Measurements from ENCODE around the gene FERMT1. TPM values are rescaled to one million over a fixed set of nuclear protein-coding genes. Genes with fewer than 3 reads are reported as not detected.

FERMT1 gene
- total and polyA plus RNA-seq, 2 donors (not counting 1 experiment from before 2014, with no cell fraction given), result not detected

GRCh38 chr20:6074145-6074561, 48.7 kb downstream of the FERMT1 start:
- H3K79me2 ChIP-seq (ENCODE audit: control insufficient read depth, insufficient read depth, low read length), result no peaks in the 10 kb centered on the region
- H3K27me3 ChIP-seq (replicated peaks in 1 of 4; ENCODE audit: control extremely low read depth in 1 of 4, control insufficient read depth in 3 of 4, insufficient read depth in 4 of 4, low read length in 3 of 4), result peaks cover 0 to 5% (median 2%) of the 10 kb centered on the region in 4 experiments
- no peaks in the 10 kb centered on the region for H3K9me3 ChIP-seq (ENCODE audit: control extremely low read depth in 1 of 3, control insufficient read depth in 2 of 3, insufficient read depth in 1 of 3, low read length in 2 of 3)
- peak; percentile 21 for TF ChIP-seq CTCF (IDR thresholded peaks at IDR 0.05)
- no peak for TF ChIP-seq EZH2 (IDR thresholded peaks at IDR 0.05; ENCODE audit: borderline replicate concordance, insufficient read depth, low read depth, low read length, poor library complexity, severe bottlenecking)
- no peaks in the 10 kb centered on the region for H3K36me3 ChIP-seq (replicated peaks in 1 of 2; ENCODE audit: control extremely low read depth in 1 of 2, control insufficient read depth in 1 of 2, extremely low read depth in 1 of 2, insufficient read depth in 2 of 2, low read length in 1 of 2)
- 80% methylated on average over 1 of the region's 2 CpGs for WGBS (ENCODE audit: insufficient coverage)
- ChIA-PET CTCF (interaction anchor here (0.5 to 8.3 kb wide), 3 partner anchors 11 to 546 kb away, joined by 3 to 148 read pairs (median 3); no protein-coding TSS in a partner anchor), POLR2A (no interaction called here)
- no peak overlapping the region for H3K27ac ChIP-seq (ENCODE audit: low read length in 2 of 2)
- intact Hi-C loops (cut with micrococcal nuclease), result no loop called here
- no peak overlapping the region for H3K4me2 ChIP-seq (replicated peaks; ENCODE audit: low read depth, low read length, poor library complexity, severe bottlenecking)
- DNase-seq (peak; percentile 13), ATAC-seq (ENCODE audit: low read depth) (no peak)
- Mint-ChIP-seq H3K4me1 (no peaks in the 10 kb centered on the region), H3K9me3 (ENCODE audit: insufficient read depth) (no peaks in the 10 kb centered on the region), H3K4me3 (no peak overlapping the region), H3K27ac (no peak overlapping the region), H3K27me3 (peaks cover 2% of the 10 kb centered on the region)
- H3K4me1 ChIP-seq (ENCODE audit: control insufficient read depth in 2 of 2, insufficient read depth in 2 of 2, low read length in 2 of 2), result no peaks in the 10 kb centered on the region
- H2AFZ ChIP-seq (ENCODE audit: insufficient read depth, low read depth, low read length, poor library complexity, severe bottlenecking), result no peak overlapping the region
- no peaks in the 10 kb centered on the region for H4K20me1 ChIP-seq (ENCODE audit: control insufficient read depth, insufficient read depth, low read length, poor library complexity, severe bottlenecking)
- H3K9ac ChIP-seq (ENCODE audit: low read length), result no peak overlapping the region
- H3K4me3 ChIP-seq (ENCODE audit: control extremely low read depth in 1 of 5, extremely low read depth in 1 of 5, insufficient read depth in 1 of 5, low read depth in 2 of 5, low read length in 4 of 5), result no peak overlapping the region

- Histone ChIP-seq H3K9ac (ENCODE audit: low read length) (no peak overlapping the region), H3K4me3 (ENCODE audit: control extremely low read depth in 1 of 5, extremely low read depth in 1 of 5, insufficient read depth in 1 of 5, low read depth in 2 of 5, low read length in 4 of 5) (no peak overlapping the region), H3K9me3 (ENCODE audit: control extremely low read depth in 1 of 3, control insufficient read depth in 2 of 3, insufficient read depth in 1 of 3, low read length in 2 of 3) (no peaks in the 10 kb centered on the region), H3K36me3 (replicated peaks in 1 of 2; ENCODE audit: control extremely low read depth in 1 of 2, control insufficient read depth in 1 of 2, extremely low read depth in 1 of 2, insufficient read depth in 2 of 2, low read length in 1 of 2) (no peaks in the 10 kb centered on the region), H3K27ac (ENCODE audit: low read length in 2 of 2) (no peak overlapping the region), H3K4me2 (replicated peaks; ENCODE audit: low read depth, low read length, poor library complexity, severe bottlenecking) (no peak overlapping the region), H3K4me1 (ENCODE audit: control insufficient read depth in 2 of 2, insufficient read depth in 2 of 2, low read length in 2 of 2) (no peaks in the 10 kb centered on the region), H4K20me1 (ENCODE audit: control insufficient read depth, insufficient read depth, low read length, poor library complexity, severe bottlenecking) (no peaks in the 10 kb centered on the region), H2AFZ (ENCODE audit: insufficient read depth, low read depth, low read length, poor library complexity, severe bottlenecking) (no peak overlapping the region), H3K79me2 (ENCODE audit: control insufficient read depth, insufficient read depth, low read length) (no peaks in the 10 kb centered on the region), H3K27me3 (replicated peaks in 1 of 4; ENCODE audit: control extremely low read depth in 1 of 4, control insufficient read depth in 3 of 4, insufficient read depth in 4 of 4, low read length in 3 of 4) (peaks cover 0 to 4% (median under 1%) of the 10 kb centered on the region in 4 experiments)
- Mint-ChIP-seq H3K4me1 (no peaks in the 10 kb centered on the region), H3K27me3 (peaks cover 2% of the 10 kb centered on the region), H3K9me3 (ENCODE audit: insufficient read depth) (no peaks in the 10 kb centered on the region), H3K4me3 (no peak overlapping the region), H3K27ac (no peak overlapping the region)
- POLR2A ChIA-PET, result no interaction called here
- WGBS (ENCODE audit: insufficient coverage), result 81% methylated on average over 6 of the region's 6 CpGs
- CTCF ChIA-PET, result interaction anchor here (8.3 kb wide), 1 partner anchor 542 kb away, joined by 148 read pairs; no protein-coding TSS in a partner anchor
- ATAC-seq (ENCODE audit: low read depth), result no peak
- intact Hi-C loops (cut with micrococcal nuclease), result no loop called here
- TF ChIP-seq EZH2 (IDR thresholded peaks at IDR 0.05; ENCODE audit: borderline replicate concordance, insufficient read depth, low read depth, low read length, poor library complexity, severe bottlenecking), result no peak
- no peak for TF ChIP-seq CTCF (IDR thresholded peaks at IDR 0.05)
- DNase-seq, result no peak
Measured at GRCh38 chr20:6070829-6071695, 51.8 kb downstream of the FERMT1 start.

All from B cell (primary cell).